ENCODE results near the gene ASAP3. TPM values are rescaled to one million over a fixed set of nuclear protein-coding genes. Genes with fewer than 3 reads are reported as not detected.

Gene ASAP3
- total and polyA plus RNA-seq, 2 of the 13 experiments (the other 11 are each of a cell fraction or from before 2014, with no cell fraction given) = 32.6 to 37.0 TPM

DNA sequence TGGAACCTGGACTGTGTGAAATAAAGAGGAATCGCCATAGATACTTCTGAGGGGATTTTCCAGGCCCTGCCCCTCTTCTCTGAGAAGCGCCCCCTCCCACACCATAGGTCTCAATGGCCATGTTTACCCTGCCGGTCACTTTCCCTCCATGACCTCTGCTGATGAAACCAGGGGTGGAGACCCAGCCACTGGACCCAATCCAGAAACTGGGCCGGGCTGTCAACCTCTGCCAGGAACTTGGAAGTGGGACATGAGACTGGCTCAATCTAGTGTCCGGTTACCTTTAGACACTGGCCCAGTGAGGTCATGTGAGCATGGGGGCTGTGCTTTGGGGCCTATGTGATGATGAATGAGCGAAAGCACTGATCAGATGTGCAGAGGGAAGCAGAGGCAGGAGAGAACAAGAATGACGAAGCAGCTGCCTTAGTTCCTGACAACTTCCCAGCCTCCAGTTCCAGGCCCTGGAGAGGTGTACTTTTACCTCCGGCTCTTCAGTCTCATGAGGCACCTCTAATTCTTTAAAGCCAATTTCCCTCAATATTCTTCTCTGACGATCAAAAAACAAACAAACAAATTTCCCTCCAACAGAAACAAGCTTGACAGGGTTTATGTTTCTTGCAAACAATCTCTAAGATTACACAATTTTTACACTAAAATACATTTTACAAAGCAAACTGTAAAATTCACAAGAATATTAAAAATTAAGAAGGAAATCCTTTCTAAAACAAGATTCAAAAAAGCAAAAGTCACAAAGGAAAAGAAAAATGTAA lies 4.9 kb downstream of the ASAP3 start (continued):
- TF ChIP-seq ZNF558 (CRISPR knock-in tag; IDR thresholded peaks at IDR 0.05; ENCODE audit: borderline replicate concordance) (no peak), RFX1 (IDR thresholded peaks at IDR 0.05) (no peak), HES4 (CRISPR knock-in tag; IDR thresholded peaks at IDR 0.05; ENCODE audit: borderline replicate concordance) (no peak), ZNF501 (CRISPR knock-in tag; IDR thresholded peaks at IDR 0.05) (peak; percentile 66), RXRB (CRISPR knock-in tag; IDR thresholded peaks at IDR 0.05; ENCODE audit: borderline replicate concordance) (peak; percentile 91), SP2 (CRISPR knock-in tag; IDR thresholded peaks at IDR 0.05) (no peak), NR2F2 (IDR thresholded peaks at IDR 0.05; ENCODE audit: borderline replicate concordance, low read depth) (peak; percentile 76; the same call in 1 of the 2 replicates), RAD21 (CRISPR knock-in tag; IDR thresholded peaks at IDR 0.05) (no peak), TCF7 (IDR thresholded peaks at IDR 0.05; ENCODE audit: low read depth) (no peak; the same call in 1 of the 2 replicates), PLRG1 (conservative IDR thresholded peaks at IDR 0.05) (no peak), ZNF839 (CRISPR knock-in tag; IDR thresholded peaks at IDR 0.05; ENCODE audit: borderline replicate concordance) (no peak), TAF1 (CRISPR knock-in tag; IDR thresholded peaks at IDR 0.05) (peak; percentile 65; the same call in 1 of the 2 replicates), TMF1 (CRISPR knock-in tag; IDR thresholded peaks at IDR 0.05; ENCODE audit: low read depth) (no peak), MAFK (conservative IDR thresholded peaks at IDR 0.05 in 1 of 2, IDR thresholded peaks at IDR 0.05 in 1 of 2; ENCODE audit: low read length in 2 of 2) (no peak), ZZZ3 (CRISPR knock-in tag; IDR thresholded peaks at IDR 0.05; ENCODE audit: borderline replicate concordance) (no peak), ZNF253 (CRISPR knock-in tag; IDR thresholded peaks at IDR 0.05; ENCODE audit: borderline replicate concordance) (no peak)
- TF ChIP-seq, protein P1, sequence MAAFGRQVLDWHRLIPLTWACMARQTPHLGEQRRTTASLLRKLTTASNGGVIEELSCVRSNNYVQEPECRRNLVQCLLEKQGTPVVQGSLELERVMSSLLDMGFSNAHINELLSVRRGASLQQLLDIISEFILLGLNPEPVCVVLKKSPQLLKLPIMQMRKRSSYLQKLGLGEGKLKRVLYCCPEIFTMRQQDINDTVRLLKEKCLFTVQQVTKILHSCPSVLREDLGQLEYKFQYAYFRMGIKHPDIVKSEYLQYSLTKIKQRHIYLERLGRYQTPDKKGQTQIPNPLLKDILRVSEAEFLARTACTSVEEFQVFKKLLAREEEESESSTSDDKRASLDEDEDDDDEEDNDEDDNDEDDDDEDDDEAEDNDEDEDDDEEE (CRISPR knock-in tag; IDR thresholded peaks at IDR 0.05) = no peak
- TF ChIP-seq, protein P2, sequence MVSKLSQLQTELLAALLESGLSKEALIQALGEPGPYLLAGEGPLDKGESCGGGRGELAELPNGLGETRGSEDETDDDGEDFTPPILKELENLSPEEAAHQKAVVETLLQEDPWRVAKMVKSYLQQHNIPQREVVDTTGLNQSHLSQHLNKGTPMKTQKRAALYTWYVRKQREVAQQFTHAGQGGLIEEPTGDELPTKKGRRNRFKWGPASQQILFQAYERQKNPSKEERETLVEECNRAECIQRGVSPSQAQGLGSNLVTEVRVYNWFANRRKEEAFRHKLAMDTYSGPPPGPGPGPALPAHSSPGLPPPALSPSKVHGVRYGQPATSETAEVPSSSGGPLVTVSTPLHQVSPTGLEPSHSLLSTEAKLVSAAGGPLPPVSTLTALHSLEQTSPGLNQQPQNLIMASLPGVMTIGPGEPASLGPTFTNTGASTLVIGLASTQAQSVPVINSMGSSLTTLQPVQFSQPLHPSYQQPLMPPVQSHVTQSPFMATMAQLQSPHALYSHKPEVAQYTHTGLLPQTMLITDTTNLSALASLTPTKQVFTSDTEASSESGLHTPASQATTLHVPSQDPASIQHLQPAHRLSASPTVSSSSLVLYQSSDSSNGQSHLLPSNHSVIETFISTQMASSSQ (IDR thresholded peaks at IDR 0.05; ENCODE audit: low read depth) = no peak
- TF ChIP-seq, protein P2 (CRISPR knock-in tag; IDR thresholded peaks at IDR 0.05; ENCODE audit: borderline replicate concordance) = peak; percentile 76; the same call in 1 of the 2 replicates
- TF ChIP-seq, protein P3, sequence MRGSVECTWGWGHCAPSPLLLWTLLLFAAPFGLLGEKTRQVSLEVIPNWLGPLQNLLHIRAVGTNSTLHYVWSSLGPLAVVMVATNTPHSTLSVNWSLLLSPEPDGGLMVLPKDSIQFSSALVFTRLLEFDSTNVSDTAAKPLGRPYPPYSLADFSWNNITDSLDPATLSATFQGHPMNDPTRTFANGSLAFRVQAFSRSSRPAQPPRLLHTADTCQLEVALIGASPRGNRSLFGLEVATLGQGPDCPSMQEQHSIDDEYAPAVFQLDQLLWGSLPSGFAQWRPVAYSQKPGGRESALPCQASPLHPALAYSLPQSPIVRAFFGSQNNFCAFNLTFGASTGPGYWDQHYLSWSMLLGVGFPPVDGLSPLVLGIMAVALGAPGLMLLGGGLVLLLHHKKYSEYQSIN (CRISPR knock-in tag; IDR thresholded peaks at IDR 0.05; ENCODE audit: borderline replicate concordance) = no peak
- TF ChIP-seq, protein P4, sequence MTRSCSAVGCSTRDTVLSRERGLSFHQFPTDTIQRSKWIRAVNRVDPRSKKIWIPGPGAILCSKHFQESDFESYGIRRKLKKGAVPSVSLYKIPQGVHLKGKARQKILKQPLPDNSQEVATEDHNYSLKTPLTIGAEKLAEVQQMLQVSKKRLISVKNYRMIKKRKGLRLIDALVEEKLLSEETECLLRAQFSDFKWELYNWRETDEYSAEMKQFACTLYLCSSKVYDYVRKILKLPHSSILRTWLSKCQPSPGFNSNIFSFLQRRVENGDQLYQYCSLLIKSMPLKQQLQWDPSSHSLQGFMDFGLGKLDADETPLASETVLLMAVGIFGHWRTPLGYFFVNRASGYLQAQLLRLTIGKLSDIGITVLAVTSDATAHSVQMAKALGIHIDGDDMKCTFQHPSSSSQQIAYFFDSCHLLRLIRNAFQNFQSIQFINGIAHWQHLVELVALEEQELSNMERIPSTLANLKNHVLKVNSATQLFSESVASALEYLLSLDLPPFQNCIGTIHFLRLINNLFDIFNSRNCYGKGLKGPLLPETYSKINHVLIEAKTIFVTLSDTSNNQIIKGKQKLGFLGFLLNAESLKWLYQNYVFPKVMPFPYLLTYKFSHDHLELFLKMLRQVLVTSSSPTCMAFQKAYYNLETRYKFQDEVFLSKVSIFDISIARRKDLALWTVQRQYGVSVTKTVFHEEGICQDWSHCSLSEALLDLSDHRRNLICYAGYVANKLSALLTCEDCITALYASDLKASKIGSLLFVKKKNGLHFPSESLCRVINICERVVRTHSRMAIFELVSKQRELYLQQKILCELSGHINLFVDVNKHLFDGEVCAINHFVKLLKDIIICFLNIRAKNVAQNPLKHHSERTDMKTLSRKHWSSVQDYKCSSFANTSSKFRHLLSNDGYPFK (CRISPR knock-in tag; IDR thresholded peaks at IDR 0.05; ENCODE audit: borderline replicate concordance) = peak; percentile 68; the same call in 1 of the 2 replicates

Data from HepG2 (cell line).